Skeletal muscle tissue (tissue), 4 donors: ENCODE results near the gene TRIM14. TPM values are rescaled to one million over a fixed set of nuclear protein-coding genes. Genes with fewer than 3 reads are reported as not detected.

ENCODE experiments used
- H3K27ac ChIP-seq: one replicate; pipeline ENCODE4 v1.7.0; 2013; ENCODE audit warnings: mild to moderate bottlenecking, low read depth, low read length, inconsistent platforms
- H3K27me3 ChIP-seq, 3 donors: one replicate each; pipeline ENCODE4 v1.7.0; 2013; ENCODE audit warnings: low read length in 3 of 3; ENCODE audit not compliant: control insufficient read depth in 3 of 3, insufficient read depth in 3 of 3
- H3K36me3 ChIP-seq, 3 donors: one replicate each; pipeline ENCODE4 v1.7.0; 2013; ENCODE audit warnings: low read length in 3 of 3; ENCODE audit not compliant: control insufficient read depth in 3 of 3, insufficient read depth in 3 of 3
- H3K4me1 ChIP-seq, 3 donors: one replicate each; pipeline ENCODE4 v1.7.0; 2013; ENCODE audit warnings: low read length in 3 of 3, mild to moderate bottlenecking in 3 of 3; ENCODE audit not compliant: control insufficient read depth in 3 of 3, insufficient read depth in 3 of 3
- H3K4me3 ChIP-seq, 3 donors: one replicate each; pipeline ENCODE4 v1.7.0; 2013; ENCODE audit warnings: low read length in 3 of 3
- H3K9ac ChIP-seq, 3 donors: one replicate each; pipeline ENCODE4 v1.7.0; 2013; ENCODE audit warnings: low read length in 3 of 3, mild to moderate bottlenecking in 3 of 3, moderate library complexity in 2 of 3, low read depth in 1 of 3
- H3K9me3 ChIP-seq, 3 donors: one replicate each; pipeline ENCODE4 v1.7.0; 2013; ENCODE audit warnings: low read length in 3 of 3; ENCODE audit not compliant: control insufficient read depth in 3 of 3
- total RNA-seq: library from RNA; depleted of rRNA; stranded (reverse); fragments of >200 nt; gene quantifications from one replicate; pipeline ENCODE4 v1.2.3, GENCODE V29; 2014
- donor health status: Osteomylitis.

TRIM14 gene
- total RNA-seq, 1 donor from 2014 or later: 1.0 TPM

DNA sequence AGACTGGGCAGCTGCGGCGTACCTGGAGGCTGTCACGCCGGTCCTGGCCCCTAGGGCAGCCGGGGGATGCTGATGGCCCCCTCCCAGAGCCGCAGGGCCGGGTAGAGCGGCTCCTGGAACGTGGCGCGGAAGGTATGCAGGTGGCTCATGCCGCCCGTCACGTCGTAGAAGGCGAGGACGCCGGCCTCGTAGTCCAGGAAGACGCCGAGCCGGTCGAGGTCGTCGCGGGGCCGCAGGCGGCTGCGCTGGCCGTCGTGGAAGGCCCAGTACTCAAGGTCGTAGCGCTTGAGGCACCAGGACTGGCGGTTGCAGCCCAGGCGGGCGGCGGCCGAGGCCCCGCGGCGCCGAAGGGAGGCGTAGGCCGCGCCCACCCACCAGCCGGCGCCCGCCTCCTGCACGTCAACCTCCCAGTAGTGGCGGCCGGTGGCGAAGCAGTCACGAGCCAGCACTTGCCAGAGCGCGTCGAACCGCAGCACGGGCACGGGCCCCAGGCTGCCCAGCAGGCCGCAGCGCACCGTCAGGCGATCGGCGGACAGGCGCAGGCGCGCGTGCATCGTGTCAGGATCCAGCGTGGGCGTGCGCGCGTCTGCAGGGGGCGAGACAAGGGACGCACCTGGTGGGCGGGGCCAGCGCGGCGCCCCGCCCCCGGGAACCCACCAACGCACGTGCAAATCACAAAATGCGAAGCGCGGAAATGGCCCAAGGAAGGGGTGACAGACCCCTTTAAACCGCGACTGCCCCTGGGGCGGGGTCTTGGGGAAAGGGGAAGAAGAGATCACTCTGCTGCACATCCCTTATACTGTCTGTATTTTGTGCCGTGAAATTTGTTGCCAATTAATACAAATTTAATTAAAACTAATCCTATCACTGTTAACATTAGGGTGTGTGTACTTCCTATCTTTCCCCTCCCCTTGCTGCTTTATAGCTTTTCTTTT, 31.3 kb downstream of the TRIM14 start:
- Histone ChIP-seq H3K4me3 (peak overlapping the region; percentile 38 to 66 (median 39)), H3K27me3 (peaks cover 7 to 22% (median 11%) of the 10 kb centered on the region in 3 donors), H3K9ac (peak overlapping the region in 1 of 3 donors; percentile 40), H3K9me3 (no peaks in the 10 kb centered on the region), H3K4me1 (peaks cover 0 to 8% (median 5%) of the 10 kb centered on the region in 3 donors), H3K36me3 (peaks cover 0 to 5% (median 5%) of the 10 kb centered on the region in 3 donors), H3K27ac (no peak overlapping the region)

DNA sequence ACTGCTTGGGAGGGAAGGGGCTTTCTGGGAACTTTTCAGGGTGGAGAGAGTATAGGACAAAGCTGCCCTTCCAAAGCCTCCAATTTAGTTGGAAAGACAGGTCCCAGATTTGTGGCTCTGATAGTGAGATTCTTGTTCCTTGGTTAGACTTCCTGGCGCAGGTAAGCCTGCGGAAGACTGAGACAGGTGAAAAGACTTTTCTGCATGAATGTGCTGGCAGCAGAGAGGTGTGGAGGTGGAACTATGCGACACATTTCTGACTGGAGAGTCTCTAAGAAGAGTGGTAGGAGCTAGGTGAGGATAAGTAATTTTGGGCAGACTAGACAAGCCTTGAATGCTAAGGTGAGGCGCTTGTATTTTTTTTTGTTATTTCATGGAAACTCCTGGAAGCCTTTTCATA, 32.6 kb downstream of the TRIM14 start:
- Histone ChIP-seq H3K36me3 (peaks cover 4 to 11% (median 5%) of the 10 kb centered on the region in 3 donors), H3K9ac (no peak overlapping the region), H3K9me3 (no peaks in the 10 kb centered on the region), H3K4me1 (peaks cover 0 to 10% (median 5%) of the 10 kb centered on the region in 3 donors), H3K27me3 (peaks cover 7 to 22% (median 7%) of the 10 kb centered on the region in 3 donors), H3K4me3 (no peak overlapping the region), H3K27ac (no peak overlapping the region)

DNA sequence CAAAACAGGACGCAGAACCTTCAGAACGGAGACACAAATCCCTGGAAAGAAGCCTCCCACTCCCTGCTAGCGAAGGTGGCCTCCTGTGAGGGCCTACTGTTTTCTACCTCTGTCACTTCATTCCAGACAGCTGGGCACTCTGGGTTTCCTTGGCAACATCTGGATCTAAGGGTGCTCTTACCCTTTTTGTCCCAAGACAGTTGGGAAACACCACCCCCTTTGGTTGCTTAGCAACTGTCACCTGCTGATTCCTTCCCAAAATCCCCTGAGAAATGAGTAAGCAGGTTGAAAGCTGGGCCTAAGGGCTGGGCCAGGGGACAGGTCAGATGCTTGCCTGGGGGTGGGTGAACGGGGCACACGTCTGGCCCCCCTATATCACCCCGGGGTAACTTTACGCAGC, 33.1 kb downstream of the TRIM14 start:
- no peak overlapping the region for H3K4me3 ChIP-seq
- peaks cover 5 to 15% (median 8%) of the 10 kb centered on the region in 3 donors for H3K36me3 ChIP-seq
- H3K9me3 ChIP-seq: no peaks in the 10 kb centered on the region
- no peak overlapping the region for H3K9ac ChIP-seq
- H3K27me3 ChIP-seq: peaks cover 7 to 22% (median 7%) of the 10 kb centered on the region in 3 donors
- H3K27ac ChIP-seq: no peak overlapping the region
- peaks cover 0 to 15% (median 7%) of the 10 kb centered on the region in 3 donors for H3K4me1 ChIP-seq

DNA sequence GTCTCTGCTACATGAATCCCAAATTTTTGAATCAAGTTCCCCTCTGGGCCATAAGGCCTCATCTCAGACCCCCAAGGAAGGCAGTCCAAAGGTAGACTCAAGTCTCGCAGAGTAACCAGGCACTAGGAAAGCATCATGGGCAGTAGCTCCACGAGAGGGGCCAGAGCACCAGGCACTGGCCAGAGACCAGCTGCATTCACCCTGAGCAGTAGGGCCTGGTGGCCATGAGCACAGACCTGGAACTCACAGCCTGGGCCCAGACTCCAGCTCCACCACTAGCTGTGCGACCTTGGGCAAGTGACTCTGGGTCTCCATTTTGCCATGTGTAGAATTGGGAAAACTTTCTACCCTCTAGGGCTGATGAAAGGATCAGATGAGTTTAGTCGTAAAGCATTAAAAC, 34.0 kb downstream of the TRIM14 start:
- no peak overlapping the region for H3K27ac ChIP-seq
- H3K4me1 ChIP-seq: peaks cover 0 to 15% (median 7%) of the 10 kb centered on the region in 3 donors
- H3K36me3 ChIP-seq: peaks cover 5 to 18% (median 12%) of the 10 kb centered on the region in 3 donors
- no peak overlapping the region for H3K9ac ChIP-seq
- H3K27me3 ChIP-seq: peaks cover 7 to 20% (median 7%) of the 10 kb centered on the region in 3 donors
- H3K9me3 ChIP-seq: no peaks in the 10 kb centered on the region
- no peak overlapping the region for H3K4me3 ChIP-seq

DNA sequence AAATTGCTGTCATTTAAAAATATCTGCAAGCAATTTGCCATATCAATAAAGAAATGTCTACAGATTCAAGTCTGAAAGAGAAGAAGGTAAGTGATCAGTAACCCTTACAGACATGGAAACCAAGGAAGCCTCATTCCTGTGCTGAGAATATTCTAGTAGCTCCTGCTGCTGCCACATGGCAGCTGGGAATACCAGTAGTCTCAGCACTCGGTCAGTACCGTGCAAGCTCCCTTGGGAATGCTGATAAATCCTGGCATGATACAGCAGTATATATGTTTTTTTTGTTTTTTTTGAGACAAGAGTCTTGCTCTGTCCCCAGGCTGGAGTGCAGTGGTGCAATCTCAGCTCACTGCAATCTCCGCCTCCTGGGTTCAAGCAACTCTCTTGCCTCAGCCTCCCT, 34.6 kb downstream of the TRIM14 start:
- Histone ChIP-seq H3K27ac (no peak overlapping the region), H3K4me1 (peaks cover 0 to 15% (median 7%) of the 10 kb centered on the region in 3 donors), H3K9me3 (no peaks in the 10 kb centered on the region), H3K36me3 (peaks cover 5 to 18% (median 15%) of the 10 kb centered on the region in 3 donors), H3K4me3 (no peak overlapping the region), H3K9ac (no peak overlapping the region), H3K27me3 (peaks cover 4 to 17% (median 7%) of the 10 kb centered on the region in 3 donors)

DNA sequence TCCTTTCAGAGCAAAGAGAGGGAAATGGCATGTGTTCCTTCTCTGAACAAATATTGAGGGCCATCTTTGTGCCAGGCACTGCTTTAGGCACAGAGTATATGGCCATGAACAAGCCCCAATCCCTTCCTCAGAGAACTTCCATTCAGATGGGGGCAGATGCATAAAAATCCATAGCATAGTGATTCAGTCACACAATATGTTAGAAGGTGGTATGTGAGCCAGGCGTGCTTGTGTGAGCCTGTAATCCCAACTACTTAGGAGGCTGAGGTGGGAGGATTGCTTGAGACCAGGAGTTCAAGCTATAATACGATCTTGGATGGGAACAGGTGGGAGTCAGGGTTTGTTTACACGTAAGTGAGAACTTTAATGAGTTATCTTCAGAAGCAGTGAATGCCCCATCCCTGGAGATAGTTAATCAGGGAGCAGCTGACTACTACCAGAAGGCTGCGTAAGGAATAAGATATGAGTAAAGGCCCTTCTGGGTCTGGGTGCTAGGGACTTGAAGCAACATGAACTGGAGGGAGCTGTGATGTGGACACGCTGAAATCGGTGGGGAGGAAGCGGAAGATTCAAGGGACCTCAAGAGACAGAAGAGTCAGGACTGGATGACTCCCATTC, 35.3 kb downstream of the TRIM14 start:
- peaks cover 5 to 18% (median 15%) of the 10 kb centered on the region in 3 donors for H3K36me3 ChIP-seq
- H3K9me3 ChIP-seq: no peaks in the 10 kb centered on the region
- no peak overlapping the region for H3K27ac ChIP-seq
- peaks cover 0 to 15% (median 7%) of the 10 kb centered on the region in 3 donors for H3K4me1 ChIP-seq
- H3K27me3 ChIP-seq: peaks cover 3 to 14% (median 7%) of the 10 kb centered on the region in 3 donors
- no peak overlapping the region for H3K4me3 ChIP-seq
- no peak overlapping the region for H3K9ac ChIP-seq

DNA sequence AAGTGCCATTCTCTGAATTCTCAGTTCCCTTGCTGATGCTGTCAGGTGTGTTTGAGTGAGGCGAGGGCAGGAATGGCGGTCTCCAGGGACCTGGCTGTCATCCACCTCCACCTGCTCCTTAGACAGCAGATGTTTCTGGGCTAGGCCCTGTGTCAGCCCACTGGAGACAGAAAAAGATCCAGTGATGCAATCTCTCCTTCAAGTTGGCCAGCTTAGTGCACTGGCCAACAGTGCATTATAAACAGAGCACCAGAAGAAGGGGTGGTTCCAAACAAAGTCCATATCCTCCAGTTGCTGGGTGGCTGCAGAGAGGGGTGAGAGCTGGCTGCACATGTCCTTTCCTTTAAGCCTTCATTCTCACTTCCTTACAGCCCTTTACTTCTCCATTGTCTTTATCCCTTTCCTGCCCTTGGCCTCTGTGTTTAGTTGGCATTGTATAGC, 35.9 kb downstream of the TRIM14 start:
- Histone ChIP-seq H3K9me3 (no peaks in the 10 kb centered on the region), H3K4me1 (peaks cover 0 to 15% (median 7%) of the 10 kb centered on the region in 3 donors), H3K4me3 (no peak overlapping the region), H3K27ac (no peak overlapping the region), H3K36me3 (peaks cover 5 to 20% (median 17%) of the 10 kb centered on the region in 3 donors), H3K9ac (no peak overlapping the region), H3K27me3 (peaks cover 3 to 10% (median 6%) of the 10 kb centered on the region in 3 donors)

DNA sequence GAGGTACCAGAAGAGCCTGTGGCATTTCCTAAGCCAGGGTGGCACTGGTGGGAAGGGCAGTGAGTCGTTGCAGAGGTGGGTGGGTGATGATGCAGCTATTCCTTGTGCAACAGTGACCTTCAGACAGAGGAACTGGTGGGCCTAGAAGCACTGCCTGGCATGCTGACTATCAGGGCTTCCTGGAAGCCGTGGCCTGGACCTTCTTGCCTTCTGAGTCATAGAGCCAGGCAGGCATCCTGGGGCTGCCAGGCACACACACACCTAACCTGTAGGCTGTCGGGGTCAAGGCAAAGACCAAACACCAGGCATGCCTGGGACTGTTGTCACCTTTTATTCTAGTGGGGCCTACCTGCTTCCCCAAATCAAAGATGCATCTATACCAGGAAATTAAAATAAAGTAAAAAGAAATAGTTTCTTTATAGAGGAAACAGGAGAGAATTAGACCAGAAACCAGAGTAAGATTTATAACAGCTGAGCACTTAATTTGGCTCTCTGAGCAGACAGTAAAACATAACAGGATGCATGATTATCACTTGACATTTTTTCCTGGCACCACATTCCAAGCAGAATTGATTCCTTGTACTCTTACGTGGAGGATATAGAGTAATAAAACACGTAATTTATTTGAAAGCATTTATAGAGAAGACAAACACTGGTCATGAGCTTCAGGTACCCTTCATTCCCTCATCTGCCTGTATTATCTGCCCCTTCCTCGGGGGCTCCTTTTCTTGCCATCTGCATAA, 37.4 kb downstream of the TRIM14 start:
- H3K4me3 ChIP-seq: no peak overlapping the region
- no peaks in the 10 kb centered on the region for H3K27me3 ChIP-seq
- peaks cover 0 to 11% (median 5%) of the 10 kb centered on the region in 3 donors for H3K4me1 ChIP-seq
- H3K9me3 ChIP-seq: no peaks in the 10 kb centered on the region
- H3K27ac ChIP-seq: peak overlapping the region; percentile 0
- peaks cover 5 to 27% (median 20%) of the 10 kb centered on the region in 3 donors for H3K36me3 ChIP-seq
- H3K9ac ChIP-seq: no peak overlapping the region

DNA sequence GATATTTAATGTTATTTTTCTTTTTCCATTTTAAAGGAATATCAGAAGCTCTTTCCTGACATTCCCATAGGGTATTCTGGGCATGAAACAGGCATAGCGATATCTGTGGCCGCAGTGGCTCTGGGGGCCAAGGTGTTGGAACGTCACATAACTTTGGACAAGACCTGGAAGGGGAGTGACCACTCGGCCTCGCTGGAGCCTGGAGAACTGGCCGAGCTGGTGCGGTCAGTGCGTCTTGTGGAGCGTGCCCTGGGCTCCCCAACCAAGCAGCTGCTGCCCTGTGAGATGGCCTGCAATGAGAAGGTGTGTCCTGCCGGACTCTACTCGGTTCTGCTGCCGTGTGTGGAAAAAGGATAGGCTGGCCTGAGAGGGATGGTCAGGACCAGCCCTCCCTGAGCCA, 38.2 kb downstream of the TRIM14 start:
- Histone ChIP-seq H3K9me3 (no peaks in the 10 kb centered on the region), H3K4me3 (no peak overlapping the region), H3K36me3 (peaks cover 5 to 27% (median 20%) of the 10 kb centered on the region in 3 donors), H3K27ac (peak overlapping the region; percentile 0), H3K9ac (no peak overlapping the region), H3K27me3 (no peaks in the 10 kb centered on the region), H3K4me1 (peaks cover 0 to 11% (median 5%) of the 10 kb centered on the region in 3 donors)
